GM12892 (cell line): ENCODE data around the gene HDAC4.

Experiments used
- POLR2A ChIP-seq: IDR thresholded peaks from 2 replicates; pipeline ENCODE4 v1.6.1; 2011; ENCODE audit warnings: low read depth, low read length, control low read depth
- POLR2AphosphoS5 ChIP-seq: IDR thresholded peaks from 2 replicates; pipeline ENCODE4 v1.6.1; 2011; ENCODE audit warnings: low read depth, low read length, control low read depth

GRCh38 chr2:239345251-239345650 is 55.6 kb downstream of the HDAC4 start:
- TF ChIP-seq POLR2AphosphoS5 = no peak
- TF ChIP-seq POLR2A = no peak
